Measurements from ENCODE around the gene XYLT1.
"Not testable (repeated sequence)": the region's sequence is repeated elsewhere in the genome, so short reads cannot be mapped to it uniquely, and the experiment has no call there.

Gene XYLT1

GRCh38 chr16:17330044-17330443 lies 140.7 kb downstream of the XYLT1 start:
- no peak for FAIRE-seq

GRCh38 chr16:17329391-17329790 lies 141.4 kb downstream of the XYLT1 start:
- no peak for FAIRE-seq

DNA sequence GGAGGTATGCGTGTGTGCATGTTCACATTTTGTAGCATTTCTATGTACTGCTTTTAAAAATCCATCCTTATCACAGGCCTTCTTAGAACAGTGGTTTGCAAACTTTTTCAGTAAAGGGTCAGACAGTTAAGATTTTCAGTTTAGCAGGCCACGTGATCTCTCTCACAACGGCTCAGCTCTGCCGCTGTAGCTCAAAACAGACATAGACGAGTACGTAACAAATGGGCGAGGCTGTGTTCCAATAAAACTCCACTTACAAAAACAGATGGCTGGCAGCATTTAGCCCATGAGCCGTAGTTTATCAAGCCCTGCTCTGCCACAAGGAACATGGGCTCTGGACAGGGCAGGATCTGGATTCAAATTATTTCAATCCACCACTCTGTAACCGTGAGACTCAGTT lies 141.8 kb downstream of the XYLT1 start:
- FAIRE-seq: no peak

- no peak for FAIRE-seq
These were observed 143.0 kb downstream of the XYLT1 start for GRCh38 chr16:17327664-17328335.

DNA sequence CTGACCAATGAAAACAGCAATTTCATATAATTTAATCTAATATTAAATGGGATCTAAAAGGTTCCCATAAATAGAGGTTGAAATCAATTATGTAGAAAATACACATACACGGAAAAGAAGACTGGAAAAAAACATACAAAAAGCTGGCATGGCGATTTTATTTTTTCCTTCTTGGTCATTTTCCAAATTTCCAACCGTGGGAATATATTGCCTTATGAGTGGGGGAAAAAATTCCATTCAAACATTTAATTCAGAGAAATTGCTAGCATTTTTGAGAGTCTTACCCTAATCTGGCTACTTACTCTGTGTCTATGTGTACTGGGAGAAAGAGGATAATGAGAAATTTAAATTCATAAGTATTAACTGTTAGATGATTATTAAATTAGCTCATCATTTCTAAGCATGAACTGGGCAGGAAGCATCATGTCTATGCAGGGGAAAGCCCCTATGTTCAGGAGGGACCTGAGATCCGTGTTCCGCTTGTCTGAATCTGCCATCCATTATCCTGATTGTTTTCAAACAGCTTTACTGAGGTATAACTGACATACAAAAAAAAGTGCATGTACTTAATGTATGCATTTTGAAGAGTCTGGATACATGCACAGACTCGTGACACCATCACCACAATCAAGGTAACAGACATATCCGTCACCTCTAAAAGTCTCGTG lies 145.2 kb downstream of the XYLT1 start:
- FAIRE-seq: no peak

DNA sequence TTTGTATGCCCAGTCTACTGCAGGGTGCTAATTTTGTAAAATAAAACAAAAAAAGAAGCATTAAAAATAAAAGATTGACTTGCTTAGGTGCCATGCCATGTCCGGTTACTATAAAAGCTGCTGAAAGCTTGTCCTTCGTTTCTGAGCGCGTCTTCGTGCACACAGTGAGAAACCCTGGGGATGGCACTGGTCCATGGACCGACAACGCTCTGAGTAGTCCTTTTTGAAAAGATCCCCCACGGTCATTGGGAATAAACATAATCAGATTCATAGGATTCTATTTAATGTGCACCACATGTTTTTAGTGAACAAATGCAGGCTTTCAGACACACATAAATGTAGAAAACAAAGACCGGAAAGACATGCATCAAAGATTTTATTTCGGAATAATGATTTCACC lies 146.3 kb downstream of the XYLT1 start:
- no peak for FAIRE-seq

- no peak for FAIRE-seq
These were observed 147.6 kb downstream of the XYLT1 start for GRCh38 chr16:17323171-17323570.

DNA sequence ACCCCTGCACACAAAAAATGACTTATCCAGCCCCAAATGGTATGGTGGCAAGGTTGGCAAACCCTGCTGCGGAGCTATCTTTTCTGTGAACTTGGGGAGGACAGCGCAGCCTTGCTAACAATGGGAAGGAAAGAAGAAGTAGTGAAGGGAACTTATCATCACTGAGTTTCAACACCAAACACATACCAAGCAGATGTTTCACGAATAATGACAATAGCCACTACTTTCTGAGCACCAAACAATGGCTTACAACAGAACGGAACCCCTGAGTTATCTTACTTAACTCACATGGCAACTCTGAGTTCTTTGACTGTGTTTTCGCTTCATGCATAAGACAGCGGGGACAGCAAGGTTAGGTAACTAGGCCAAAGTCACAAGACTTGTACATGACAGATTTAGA lies 148.9 kb downstream of the XYLT1 start:
- no peak for FAIRE-seq

- no peak for FAIRE-seq
These were observed 150.8 kb downstream of the XYLT1 start for GRCh38 chr16:17320009-17320408.

DNA sequence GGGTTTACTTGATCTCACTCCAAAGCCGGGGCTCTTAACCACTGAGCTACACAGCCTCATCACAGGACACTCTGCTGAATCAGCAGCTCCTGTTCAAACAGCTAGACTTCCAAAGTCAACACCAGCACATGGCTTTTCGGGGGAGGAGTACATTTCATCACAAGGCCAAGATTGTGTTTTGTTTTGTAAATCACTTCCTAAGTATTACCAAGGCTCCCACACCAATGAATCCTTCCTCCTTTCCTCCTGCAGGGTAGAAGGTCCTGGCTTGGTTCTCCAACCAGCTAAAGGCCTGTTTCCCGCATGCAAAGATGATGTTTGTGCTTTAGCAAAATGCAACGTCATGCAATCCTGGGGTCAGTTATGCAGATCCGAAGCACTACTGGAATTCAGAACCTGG lies 152.5 kb downstream of the XYLT1 start:
- FAIRE-seq: no peak

DNA sequence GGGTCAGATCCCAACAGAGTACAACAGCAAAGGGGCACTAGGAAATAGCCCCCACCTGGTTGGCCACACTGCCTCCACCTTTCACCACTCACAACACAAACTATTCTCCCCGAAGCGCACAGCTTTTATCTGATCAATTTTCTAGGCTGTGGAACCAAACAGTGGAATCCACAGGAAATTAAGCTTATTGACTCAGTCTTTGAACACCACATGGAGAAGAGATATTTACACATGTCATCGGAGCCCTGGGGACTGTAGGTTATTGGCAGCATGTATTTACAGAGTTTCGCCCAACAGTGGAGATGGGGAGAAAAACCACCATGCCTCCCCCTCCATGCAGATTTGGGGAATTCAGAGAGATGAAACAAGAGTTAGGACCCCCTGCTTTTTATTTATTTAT lies 154.8 kb downstream of the XYLT1 start:
- FAIRE-seq: no peak

- FAIRE-seq: no peak
These were observed 156.8 kb downstream of the XYLT1 start for GRCh38 chr16:17313793-17314547.

- no peak for FAIRE-seq
These were observed 157.6 kb downstream of the XYLT1 start for GRCh38 chr16:17313085-17313611.

DNA sequence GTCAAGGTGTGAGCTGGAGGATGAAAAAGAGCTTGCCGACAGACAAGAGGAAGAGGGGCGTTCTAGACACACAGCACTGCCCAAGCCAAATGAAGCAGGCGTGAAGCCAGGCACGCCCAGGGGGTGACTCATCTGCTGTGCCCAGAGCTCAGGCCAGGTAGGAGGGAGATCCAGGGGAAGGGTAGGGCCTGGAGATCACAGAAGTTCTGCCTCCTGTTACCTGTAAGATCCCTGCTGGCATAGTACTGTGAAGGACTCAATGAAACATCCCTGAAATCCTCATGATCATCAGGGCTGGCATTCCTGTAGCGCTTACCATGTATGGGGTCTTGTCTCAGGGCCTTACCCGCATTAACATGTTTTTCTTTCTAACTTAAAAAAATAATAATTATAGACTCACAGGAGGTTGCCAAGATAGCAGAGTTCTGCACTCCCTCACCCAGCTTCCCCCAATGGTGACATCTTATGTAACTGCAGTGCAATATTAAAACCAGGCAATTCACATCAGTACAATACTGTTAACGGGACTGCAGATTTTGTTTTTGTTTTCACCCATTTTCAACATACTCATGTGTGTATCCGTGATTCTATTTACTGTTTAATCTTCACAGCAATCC lies 158.6 kb downstream of the XYLT1 start:
- FAIRE-seq: no peak

DNA sequence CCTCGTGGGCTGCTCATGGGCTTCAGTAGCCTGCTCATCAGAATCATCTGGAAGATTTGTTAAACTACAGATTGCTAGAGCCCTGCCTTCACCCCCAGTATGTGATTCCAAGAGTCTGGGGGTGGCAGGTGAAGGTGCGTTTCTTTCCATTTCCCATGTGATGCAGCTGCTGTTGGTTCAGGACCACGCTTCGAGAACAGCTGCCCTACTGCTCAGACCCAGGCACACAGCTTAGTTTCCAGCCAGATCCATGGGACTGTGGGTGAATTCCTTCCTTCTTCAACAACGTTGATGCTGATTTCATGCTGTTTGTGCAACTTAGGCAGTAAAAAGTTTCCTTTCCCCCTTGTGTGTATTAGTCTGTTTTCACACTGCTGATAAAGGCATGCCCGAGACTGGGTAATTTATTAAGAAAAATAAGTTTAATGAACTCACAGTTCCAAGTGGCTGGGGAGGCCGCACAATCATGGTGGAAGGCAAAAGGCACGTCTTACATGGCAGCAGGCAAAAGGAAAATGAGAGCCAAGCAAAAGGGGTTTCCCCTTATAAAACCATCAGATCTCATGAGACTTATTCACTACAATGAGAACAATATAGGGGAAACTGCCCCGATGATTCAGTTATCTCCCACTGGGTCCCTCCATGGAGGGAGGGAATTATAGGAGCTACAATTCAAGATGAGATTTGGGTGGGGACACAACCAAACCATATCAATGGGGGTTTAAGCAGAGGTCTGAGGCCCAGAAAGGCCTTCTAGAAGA lies 159.2 kb downstream of the XYLT1 start:
- no peak for FAIRE-seq

DNA sequence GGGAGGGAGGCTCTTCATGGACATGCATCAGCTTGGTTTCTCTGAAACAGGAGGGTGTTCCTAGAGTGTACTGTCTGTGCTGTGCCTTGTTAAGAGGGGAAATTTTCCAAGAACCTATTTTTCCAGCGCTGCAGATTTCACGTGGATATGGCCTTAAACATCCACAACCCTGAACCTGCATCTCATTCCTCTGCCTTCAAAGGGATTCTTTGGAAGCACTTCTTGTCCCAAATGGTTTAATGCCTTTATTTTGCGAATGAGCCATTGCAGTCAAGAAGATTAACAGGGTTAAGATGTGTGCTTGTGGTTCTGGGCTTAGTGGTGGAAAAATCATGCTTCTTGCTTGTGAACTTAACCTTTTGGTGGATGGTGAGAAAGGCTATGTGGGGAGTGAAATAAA lies 161.2 kb downstream of the XYLT1 start:
- no peak for FAIRE-seq

DNA sequence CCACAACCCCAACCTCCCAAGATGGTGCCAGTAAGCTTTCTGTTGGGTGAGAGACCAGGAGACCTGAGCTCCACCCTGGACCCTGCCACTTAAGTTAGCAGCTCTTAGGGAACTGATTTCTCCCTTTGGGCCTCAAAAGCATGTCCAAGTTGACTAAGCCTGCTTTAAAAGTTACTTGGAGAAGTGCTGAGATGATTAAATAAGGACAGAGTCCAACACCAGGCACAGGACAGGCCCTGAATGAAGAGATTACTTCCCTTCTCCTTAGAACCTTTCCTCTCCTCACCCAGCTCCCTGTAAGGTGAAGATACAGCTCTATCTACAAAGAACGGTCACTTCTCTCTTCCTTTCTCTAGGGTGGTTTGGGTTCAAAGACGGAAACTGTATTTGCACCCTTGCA lies 162.6 kb downstream of the XYLT1 start:
- FAIRE-seq: no peak

DNA sequence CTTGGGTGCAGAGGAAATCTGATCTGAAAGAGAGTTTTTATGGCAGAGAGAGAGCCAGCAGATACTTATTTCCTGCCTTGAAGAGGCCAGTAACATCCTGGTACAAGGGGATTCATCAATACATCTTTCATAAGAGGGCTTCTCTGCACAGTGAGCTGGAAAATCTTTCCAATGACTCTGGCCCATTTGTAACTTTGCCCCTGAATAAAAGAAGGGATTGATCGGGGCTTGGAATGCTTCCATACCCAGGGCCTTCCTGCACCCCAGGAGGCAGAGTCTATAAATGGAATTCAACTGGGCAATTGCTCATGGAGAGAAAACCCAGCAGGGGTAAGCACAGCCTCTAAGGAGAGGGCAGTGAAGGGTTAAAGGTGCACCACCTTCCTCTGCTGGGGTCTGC lies 163.3 kb downstream of the XYLT1 start:
- FAIRE-seq: no peak

DNA sequence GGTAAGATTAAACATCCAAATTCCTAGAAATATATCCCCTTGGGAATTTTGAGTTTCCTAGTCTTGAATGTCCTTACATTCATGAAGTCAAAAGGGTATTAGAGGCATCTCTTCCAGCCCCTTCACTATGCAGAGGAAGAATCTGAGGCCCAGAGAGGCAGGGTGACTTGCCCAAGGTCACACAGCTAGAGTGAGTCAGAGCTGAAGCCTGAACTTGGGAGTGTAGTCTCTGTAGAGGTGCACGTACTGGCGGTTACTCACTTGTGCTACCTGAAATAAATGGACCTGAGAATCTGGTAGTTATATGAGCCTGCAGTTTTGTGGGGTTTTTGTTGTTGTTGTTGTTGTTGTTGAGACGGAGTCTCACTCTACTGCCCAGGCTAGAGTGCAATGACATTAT lies 164.0 kb downstream of the XYLT1 start:
- FAIRE-seq: no peak

- not testable (repeated sequence) for FAIRE-seq
These were observed 164.5 kb downstream of the XYLT1 start for GRCh38 chr16:17306211-17306610.

DNA sequence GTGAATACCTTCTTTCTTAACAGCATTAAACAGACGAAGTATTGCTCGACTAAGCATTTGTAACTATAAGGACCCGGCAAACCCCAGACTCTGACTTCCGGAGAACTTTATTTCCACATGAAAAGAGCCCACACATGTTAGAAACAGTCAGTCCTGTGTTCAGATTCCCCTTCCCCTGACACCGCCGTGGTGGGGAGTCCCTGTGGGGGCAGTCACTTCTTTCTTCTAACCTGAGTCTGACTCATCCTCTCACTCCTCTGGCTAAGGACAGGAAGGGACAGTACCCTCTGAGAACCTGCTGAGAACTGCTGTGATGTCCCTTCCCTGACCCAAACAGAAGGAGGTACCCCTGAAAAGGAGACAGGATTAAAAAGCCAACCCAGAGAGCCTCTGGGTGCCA lies 165.1 kb downstream of the XYLT1 start:
- FAIRE-seq: no peak

GRCh38 chr16:17304491-17305119 lies 166.2 kb downstream of the XYLT1 start:
- no peak for FAIRE-seq

Measured in colon (tissue), 2 donors.